Stimulated activated naive CD4-positive, alpha-beta T cell (primary cell): ENCODE measurements around the gene ZNF626.
A peak's percentile ranks its signal among the peaks of the same experiment; 100 is the strongest.
"Not testable (repeated sequence)": the region's sequence is repeated elsewhere in the genome, so short reads cannot be mapped to it uniquely, and the experiment has no call there.

Source experiments
- DNase-seq, 6 experiments: peaks; one replicate each; lab custom pipeline; 2025; lab: John Stamatoyannopoulos, UW

The ZNF626 gene

DNA sequence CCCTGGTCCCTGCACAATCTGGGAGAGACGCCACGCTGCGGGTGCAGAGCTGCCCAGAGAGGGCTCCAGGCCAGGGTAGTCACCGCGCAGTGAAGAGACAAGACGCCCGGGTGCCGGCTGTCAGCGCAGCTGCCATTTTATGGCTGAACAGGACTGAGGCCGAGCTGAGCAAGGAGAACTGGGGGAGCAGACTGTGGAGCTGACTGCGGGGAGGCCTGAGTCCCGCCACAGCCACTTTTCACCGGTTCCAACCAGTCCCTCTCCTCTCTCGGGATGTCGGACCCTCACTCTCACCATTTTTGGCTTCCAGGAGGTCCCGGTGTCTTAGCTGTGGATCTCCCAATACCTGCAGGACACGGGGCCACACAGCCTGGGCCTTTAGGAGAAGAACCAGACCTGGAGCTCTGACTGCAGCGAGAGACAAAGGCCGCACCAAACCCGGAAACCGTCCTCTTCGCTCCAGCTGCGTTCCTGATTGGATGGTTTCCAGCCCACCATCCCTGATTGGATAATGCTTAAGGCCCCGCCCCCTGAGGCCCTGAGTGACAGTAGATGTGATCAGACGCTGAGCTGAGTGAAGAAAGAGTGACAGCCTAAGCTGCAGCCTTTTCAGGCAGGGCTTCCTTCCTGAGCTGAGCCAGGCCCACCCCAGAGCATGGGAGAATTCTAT lies at the start of gene ZNF626:
Gene ZNF626, minus strand, starts transcription at position 422 of the 670 bp plus-strand sequence. Its CDS starts 125 bp downstream, at position 297.
- DNase-seq = peak; percentile 76 to 91 (median 87)

DNA sequence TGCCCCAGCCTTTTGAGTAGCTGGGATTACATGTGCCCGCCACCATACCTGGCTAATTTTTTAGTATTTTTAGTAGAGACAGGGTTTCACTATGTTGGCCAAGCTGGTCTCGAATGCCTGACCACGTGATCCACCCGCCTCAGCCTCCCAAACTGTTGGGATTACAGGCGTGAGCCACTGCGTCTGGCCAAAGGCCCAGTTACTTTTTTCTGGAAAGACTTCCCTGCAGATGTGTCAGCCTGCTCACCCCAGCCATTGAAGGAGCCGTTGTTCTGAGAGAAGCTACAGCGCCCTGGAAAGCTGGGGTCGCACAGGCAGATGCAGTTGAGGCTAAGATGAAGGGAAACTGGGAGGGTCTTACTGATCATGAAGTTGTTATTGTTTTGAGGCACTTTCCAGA lies 7.9 kb upstream of the ZNF626 start:
- no peak for DNase-seq

DNA sequence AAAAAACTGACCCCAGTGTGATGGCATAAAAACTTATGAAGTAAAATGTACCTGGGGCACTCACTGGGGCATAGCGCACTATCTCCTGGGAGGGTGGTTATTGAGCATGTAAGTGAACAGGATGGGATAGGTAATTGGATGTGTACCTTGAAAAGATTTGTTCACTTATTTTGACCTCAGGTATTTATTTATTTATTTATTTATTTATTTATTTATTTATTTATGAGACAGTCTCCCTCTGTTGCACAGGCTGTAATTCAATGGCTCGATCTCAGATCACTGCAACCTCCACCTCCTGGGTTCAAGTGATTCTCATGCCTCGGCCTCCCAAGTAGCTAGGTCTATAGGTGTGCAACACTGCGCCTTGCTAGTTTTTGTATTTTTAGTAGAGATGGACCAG lies 5.9 kb upstream of the ZNF626 start:
- DNase-seq = no peak

DNA sequence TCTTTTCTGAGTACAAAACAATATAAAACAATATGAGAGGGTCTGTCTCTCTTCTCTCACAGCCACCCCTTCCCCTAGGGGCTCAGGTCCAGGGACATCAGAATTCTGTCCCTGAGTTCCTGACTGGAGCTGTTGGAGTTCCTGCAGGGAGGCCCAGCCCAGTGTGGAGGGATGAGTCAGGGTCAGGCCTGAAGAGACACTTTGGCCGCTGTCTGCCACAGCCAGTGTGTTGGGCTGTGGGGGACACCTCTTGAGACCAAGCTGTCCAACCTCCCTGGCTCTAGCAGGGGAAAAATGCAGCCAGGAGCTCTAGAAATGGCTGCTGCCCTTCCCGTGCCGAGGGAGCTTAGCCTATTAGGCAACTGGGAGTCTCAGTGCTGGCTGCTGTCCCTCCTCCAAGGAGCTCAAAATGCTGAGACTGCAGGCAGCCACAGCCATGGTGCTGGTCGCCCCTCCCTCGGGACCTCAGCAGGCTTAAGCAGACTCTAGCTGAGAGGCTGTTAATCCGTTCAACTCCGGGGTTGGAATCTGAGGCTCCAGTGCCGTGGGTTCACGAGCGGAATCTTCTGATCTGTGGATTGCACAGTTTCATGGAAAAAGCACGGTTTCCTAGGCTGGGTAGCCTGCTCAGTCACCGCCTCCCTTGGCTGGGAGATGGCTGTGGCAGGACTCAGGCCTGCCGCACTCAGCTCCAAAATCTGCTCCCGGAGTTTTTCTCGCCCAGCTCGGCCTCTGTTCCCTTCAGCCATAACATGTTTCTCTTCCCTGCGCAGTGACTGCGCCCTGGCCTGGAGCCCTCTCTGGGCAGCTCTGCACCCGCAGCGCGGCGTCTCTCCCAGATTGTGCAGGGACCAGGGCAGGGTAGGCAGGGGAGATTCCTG lies 3.8 kb upstream of the ZNF626 start:
- no peak for DNase-seq

DNA sequence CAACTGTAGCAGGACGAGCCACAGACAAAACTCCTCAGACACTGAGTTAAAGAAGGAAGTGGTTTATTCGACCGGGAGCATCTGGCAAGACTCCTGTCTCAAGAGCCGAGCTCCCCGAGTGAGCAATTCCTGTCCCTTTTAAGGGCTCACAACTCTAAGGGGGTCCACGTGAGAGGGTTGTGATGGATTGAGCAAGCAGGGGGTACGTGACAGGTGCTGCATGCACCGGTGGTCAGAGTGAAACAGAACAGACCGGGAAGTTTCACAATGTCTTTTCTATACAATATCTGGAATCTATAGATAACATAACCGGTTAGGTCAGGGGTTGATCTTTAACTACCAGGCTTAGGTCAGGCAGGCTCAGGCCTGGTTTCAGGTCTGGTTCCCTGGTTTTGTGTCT lies 3.1 kb upstream of the ZNF626 start:
- DNase-seq = peak in 1 of 6 experiments; percentile 5

DNA sequence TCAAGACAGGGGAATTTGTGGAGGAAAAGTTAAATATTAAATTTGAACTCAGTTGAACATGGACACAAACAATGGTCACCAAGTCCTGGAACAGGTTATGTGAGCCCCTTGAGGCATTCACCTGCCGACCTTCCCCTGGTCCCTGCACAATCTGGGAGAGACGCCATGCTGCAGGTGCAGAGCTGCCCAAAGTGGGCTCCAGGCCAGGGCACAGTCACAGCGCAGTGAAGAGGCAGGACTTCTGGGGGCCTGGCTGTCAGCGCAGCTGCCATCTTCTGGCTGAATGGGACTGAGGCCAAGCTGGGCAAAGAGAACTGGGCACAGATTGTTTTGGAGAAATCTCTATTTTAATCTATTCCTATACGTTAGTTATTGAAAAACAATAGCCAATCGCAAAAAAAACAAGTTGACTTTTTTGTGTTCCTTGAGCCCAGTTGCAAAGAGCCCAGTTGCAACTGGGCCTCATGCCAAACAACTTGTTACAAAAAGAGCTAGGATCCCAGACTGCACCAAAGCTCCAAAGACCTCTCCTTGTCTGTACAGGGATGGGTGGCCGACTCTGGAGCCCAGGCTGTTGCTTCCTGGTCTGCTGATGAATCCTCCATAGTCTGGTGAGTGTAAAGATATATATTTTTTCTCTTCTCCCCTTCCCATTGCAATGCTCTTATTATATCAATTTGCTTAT lies 1.2 kb upstream of the ZNF626 start:
- DNase-seq = no peak

DNA sequence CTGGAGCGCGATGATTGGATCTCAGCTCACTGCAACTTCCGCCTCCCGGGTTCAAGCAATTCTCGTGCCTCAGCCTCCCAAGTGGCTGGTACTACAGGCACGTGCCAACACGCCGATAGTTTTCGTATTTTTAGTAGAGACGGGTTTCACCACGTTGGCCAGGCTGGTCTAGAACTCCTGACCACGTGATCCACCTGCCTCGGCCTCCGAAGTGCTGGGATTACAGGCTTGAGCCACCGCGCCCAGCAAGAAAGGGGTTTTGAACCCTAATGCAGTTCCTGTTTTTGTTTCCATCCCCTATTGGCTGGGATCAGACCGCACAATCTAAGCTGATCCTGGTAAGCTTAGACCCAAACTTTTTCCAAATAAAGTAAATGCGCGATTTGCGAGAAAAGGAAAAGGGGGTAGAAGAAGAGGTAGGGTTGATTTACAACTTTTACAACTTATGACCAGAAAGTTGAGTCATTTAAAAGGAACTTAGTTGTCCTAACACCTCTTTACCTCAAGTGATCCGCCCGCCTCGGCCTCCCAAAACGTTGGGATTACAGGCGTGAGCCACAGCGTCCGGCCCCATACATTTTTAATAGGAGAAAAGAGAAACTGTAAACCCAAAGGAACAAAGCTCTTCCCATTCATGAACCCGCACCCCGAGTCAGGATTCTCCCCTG lies 764 bp downstream of the ZNF626 start:
- DNase-seq = no peak

DNA sequence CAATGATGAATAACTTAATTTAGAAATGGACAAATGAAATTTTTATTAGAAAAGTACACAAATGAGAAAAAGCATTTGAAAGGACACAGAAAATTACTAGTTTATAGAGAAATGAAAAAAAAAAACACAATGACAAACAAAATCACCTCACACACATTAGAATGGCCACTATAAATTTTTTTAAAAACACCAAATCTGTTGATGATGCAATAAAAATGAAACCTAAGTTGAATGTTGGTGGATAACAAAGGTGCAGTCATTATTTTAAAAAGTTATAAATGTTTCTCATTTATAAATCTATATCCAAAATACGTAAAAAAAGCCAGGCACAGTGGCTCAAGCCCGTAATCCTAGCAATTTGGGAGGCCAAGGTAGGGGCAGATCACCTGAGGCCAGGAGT lies 20.8 kb downstream of the ZNF626 start:
- no peak for DNase-seq

DNA sequence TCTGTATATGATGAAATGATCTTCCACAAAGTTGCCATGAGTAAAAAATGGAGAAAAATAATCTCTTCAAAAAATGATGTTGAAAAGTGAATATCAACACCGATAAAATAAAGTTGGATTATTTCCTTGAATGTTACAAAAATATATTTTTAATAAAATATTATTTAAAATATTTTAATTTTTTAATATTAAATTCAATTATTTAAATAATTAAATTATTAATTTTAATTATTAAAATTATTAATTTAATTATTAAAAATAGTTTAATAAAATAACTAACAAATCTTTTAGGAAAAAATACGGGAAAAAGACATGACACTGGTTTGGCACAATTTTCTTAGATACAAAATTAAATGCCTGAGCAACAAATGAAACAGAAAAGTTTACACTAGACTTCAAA lies 21.3 kb downstream of the ZNF626 start:
- DNase-seq = no peak

DNA sequence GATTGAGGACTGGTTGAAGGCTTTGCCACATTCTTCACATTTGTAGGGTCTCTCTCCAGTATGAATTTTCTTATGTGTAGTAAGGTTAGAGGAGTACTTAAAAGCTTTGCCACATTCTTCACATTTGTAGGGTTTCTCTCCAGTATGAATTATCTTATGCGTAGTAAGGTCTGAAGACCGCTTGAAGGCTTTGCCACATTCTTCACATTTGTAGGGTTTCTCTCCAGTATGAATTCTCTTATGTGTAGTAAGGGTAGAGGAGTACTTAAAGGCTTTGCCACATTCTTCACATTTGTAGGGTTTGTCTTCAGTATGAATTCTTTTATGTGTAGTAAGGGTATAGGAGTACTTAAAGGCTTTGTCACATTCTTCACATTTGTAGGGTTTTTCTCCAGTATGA lies 36.8 kb downstream of the ZNF626 start:
- DNase-seq = not testable (repeated sequence)

DNA sequence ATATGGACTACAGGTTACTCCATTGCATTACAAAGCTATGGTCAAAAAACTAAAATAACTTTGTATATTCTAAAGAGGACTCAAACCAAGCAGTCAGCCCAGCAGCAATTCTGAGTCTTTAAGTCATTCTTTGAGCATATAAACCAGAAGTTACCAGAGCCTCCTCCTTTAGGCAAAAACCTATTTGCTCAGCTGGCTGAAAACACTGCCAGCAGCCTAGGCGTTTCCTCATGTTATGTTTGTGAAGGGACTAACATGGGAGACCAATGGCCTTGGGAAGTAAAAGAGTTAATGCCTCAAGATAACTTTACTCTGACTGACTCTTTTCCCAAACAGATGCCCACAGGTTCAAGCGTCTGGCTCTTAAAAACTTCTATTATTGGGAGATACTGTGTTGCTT lies 45.3 kb downstream of the ZNF626 start:
- no peak for DNase-seq

DNA sequence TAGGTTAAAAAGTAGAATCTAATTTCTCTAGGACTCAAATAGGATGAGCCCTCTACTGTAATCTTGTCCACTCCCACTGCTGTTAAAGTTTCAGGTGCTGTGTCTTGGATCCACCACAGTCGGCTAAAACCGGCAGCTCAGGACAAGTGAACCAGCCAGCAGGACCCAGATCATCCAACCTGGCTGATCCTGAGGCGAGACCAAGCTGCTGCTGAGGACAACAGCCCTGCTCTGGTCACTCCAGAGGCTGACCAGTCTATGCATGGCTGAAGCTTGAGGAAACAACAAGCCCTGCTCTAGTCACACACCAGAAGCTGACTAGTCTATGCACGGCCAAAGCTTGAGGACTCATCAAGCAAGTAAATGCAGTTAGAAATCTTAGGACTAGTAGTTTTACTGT lies 46.4 kb downstream of the ZNF626 start:
- DNase-seq = not testable (repeated sequence)

DNA sequence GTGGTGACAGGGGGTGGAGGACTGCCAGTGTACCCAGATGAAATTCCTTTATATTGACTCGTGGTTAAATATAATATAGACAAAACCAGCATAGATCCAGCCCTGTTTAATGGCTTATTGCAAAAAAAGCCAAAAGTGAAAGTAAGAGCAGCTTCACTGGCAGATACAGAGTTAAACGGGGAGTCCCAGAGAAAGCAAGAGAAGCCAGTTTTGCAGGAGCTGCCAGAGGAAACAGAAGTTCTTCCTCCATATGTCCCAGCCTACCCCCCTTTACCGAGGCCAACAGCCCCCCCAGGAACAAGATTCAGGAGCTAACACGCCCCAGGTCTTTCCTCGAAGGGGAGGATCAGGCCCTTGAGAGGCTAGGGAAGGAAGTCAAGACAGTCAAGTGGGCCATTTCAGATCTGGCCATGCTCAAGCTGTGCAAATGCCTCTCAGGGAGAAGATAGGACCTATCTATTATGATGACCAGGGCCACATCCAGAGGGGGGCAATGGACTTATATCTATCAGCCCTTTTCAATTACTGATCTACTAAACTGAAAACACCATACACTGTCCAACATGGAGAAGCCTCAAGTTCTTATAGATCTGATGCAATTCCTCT lies 48.6 kb downstream of the ZNF626 start:
- DNase-seq = no peak

DNA sequence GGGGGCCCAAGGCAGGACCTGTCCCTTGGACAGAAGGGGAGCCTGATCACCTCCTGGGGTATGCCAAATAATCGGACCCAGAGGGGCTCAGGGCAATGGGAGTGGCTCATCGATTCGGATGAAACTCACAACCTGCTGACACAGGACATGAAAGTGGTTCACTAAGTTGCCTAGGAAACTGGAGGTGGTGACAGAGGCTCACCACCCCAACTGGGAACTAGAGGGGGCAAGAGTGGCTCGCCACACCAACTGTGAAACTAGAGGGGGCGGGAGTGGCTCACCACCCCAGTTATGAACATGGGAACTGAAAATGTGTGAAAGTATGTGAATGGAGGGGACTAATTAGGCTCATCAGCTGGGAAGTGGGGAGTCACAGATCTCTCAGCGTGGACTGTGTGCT lies 49.5 kb downstream of the ZNF626 start:
- DNase-seq = no peak

DNA sequence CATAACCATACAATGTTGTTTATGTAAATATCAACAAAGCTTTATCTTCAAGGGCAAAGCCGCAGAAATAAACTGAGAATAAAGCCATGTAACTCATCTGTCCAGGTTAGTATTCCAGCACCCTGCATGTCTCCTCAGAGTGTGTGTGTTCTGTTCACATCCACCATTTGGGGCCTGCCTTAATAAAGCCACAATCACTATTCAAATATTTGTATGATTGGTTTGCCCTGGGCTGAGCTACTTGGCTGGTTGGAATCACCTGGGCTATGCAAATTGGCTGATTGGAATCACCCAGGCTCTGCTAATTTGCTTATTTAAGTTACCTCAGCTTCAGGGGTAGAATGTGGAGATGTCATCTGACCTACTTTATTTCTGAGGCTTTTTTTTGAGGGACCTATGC lies 53.4 kb downstream of the ZNF626 start:
- DNase-seq = no peak
